Measurements from ENCODE around the gene ZNF329.

The ZNF329 gene

GRCh38 chr19:58097349-58097748 lies 53.2 kb downstream of the ZNF329 start:
- Histone ChIP-seq H3K27me3 (ENCODE audit: low read depth) (no peaks in the 10 kb centered on the region), H3K4me1 (no peaks in the 10 kb centered on the region), H3K4me3 (no peak overlapping the region), H3K9me3 (peaks cover 5% of the 10 kb centered on the region; the same call in 1 of the 2 replicates), H3K36me3 (replicated peaks) (no peaks in the 10 kb centered on the region)
- in situ Hi-C loops (cut with MboI; ENCODE audit: low sequenced_read_pairs) = no loop called here
- DNase-seq (ENCODE audit: low spot score in 2 of 2) = no peak

- Histone ChIP-seq H3K9me3 (peaks cover 5% of the 10 kb centered on the region; the same call in 1 of the 2 replicates), H3K4me3 (no peak overlapping the region), H3K27me3 (ENCODE audit: low read depth) (no peaks in the 10 kb centered on the region), H3K4me1 (no peaks in the 10 kb centered on the region), H3K36me3 (replicated peaks) (no peaks in the 10 kb centered on the region)
- in situ Hi-C loops (cut with MboI; ENCODE audit: low sequenced_read_pairs) = no loop called here
- no peak for DNase-seq (ENCODE audit: low spot score in 2 of 2)
These were observed 53.7 kb downstream of the ZNF329 start for GRCh38 chr19:58096884-58097283.

GRCh38 chr19:58095328-58095727 lies 55.3 kb downstream of the ZNF329 start:
- H3K27me3 ChIP-seq (ENCODE audit: low read depth) = no peaks in the 10 kb centered on the region
- H3K4me1 ChIP-seq = no peaks in the 10 kb centered on the region
- DNase-seq (ENCODE audit: low spot score in 2 of 2) = no peak
- H3K9me3 ChIP-seq = peaks cover 5% of the 10 kb centered on the region; the same call in 1 of the 2 replicates
- in situ Hi-C loops (cut with MboI; ENCODE audit: low sequenced_read_pairs) = no loop called here
- no peaks in the 10 kb centered on the region for H3K36me3 ChIP-seq (replicated peaks)
- no peak overlapping the region for H3K4me3 ChIP-seq

GRCh38 chr19:58093071-58093470 lies 57.5 kb downstream of the ZNF329 start:
- DNase-seq (ENCODE audit: low spot score in 2 of 2) = no peak
- H3K4me3 ChIP-seq = no peak overlapping the region
- no peaks in the 10 kb centered on the region for H3K4me1 ChIP-seq
- in situ Hi-C loops (cut with MboI; ENCODE audit: low sequenced_read_pairs) = no loop called here
- no peaks in the 10 kb centered on the region for H3K36me3 ChIP-seq (replicated peaks)
- no peaks in the 10 kb centered on the region for H3K27me3 ChIP-seq (ENCODE audit: low read depth)
- H3K9me3 ChIP-seq = no peaks in the 10 kb centered on the region; the same call in 1 of the 2 replicates

GRCh38 chr19:58091251-58091995 lies 59.2 kb downstream of the ZNF329 start:
- H3K4me1 ChIP-seq = no peaks in the 10 kb centered on the region
- no peaks in the 10 kb centered on the region for H3K27me3 ChIP-seq (ENCODE audit: low read depth)
- in situ Hi-C loops (cut with MboI; ENCODE audit: low sequenced_read_pairs) = no loop called here
- no peak for DNase-seq (ENCODE audit: low spot score in 2 of 2)
- no peak overlapping the region for H3K4me3 ChIP-seq
- H3K36me3 ChIP-seq (replicated peaks) = no peaks in the 10 kb centered on the region
- H3K9me3 ChIP-seq = no peaks in the 10 kb centered on the region

- H3K36me3 ChIP-seq (replicated peaks) = no peaks in the 10 kb centered on the region
- no peak overlapping the region for H3K4me3 ChIP-seq
- in situ Hi-C loops (cut with MboI; ENCODE audit: low sequenced_read_pairs) = no loop called here
- no peak for DNase-seq (ENCODE audit: low spot score in 2 of 2)
- H3K9me3 ChIP-seq = no peaks in the 10 kb centered on the region
- no peaks in the 10 kb centered on the region for H3K4me1 ChIP-seq
- no peaks in the 10 kb centered on the region for H3K27me3 ChIP-seq (ENCODE audit: low read depth)
These were observed 60.7 kb downstream of the ZNF329 start for GRCh38 chr19:58089846-58090245.

GRCh38 chr19:58088521-58089052 lies 62.0 kb downstream of the ZNF329 start:
- in situ Hi-C loops (cut with MboI; ENCODE audit: low sequenced_read_pairs) = no loop called here
- Histone ChIP-seq H3K4me1 (no peaks in the 10 kb centered on the region), H3K36me3 (replicated peaks) (no peaks in the 10 kb centered on the region)

GRCh38 chr19:58086825-58087710 lies 63.5 kb downstream of the ZNF329 start:
- H3K9me3 ChIP-seq = no peaks in the 10 kb centered on the region
- H3K27me3 ChIP-seq (ENCODE audit: low read depth) = no peaks in the 10 kb centered on the region
- no peak for DNase-seq (ENCODE audit: low spot score in 2 of 2)
- H3K36me3 ChIP-seq (replicated peaks) = no peaks in the 10 kb centered on the region
- in situ Hi-C loops (cut with MboI; ENCODE audit: low sequenced_read_pairs) = no loop called here
- H3K4me1 ChIP-seq = no peaks in the 10 kb centered on the region
- H3K4me3 ChIP-seq = no peak overlapping the region

More at GRCh38 chr19:58088521-58089052, 62.0 kb downstream of the ZNF329 start:
- H3K9me3 ChIP-seq = no peaks in the 10 kb centered on the region
- no peak for DNase-seq (ENCODE audit: low spot score in 2 of 2)
- H3K4me3 ChIP-seq = no peak overlapping the region
- H3K27me3 ChIP-seq (ENCODE audit: low read depth) = no peaks in the 10 kb centered on the region

GRCh38 chr19:58085348-58085875 lies 65.2 kb downstream of the ZNF329 start:
- Histone ChIP-seq H3K4me1 (no peaks in the 10 kb centered on the region), H3K4me3 (no peak overlapping the region), H3K9me3 (no peaks in the 10 kb centered on the region), H3K27me3 (ENCODE audit: low read depth) (no peaks in the 10 kb centered on the region), H3K36me3 (replicated peaks) (no peaks in the 10 kb centered on the region)
- in situ Hi-C loops (cut with MboI; ENCODE audit: low sequenced_read_pairs) = no loop called here
- DNase-seq (ENCODE audit: low spot score in 2 of 2) = no peak

GRCh38 chr19:58084596-58085347 lies 65.8 kb downstream of the ZNF329 start:
- no peaks in the 10 kb centered on the region for H3K27me3 ChIP-seq (ENCODE audit: low read depth)
- no peak overlapping the region for H3K4me3 ChIP-seq
- no peaks in the 10 kb centered on the region for H3K4me1 ChIP-seq
- no peaks in the 10 kb centered on the region for H3K9me3 ChIP-seq
- H3K36me3 ChIP-seq (replicated peaks) = no peaks in the 10 kb centered on the region
- in situ Hi-C loops (cut with MboI; ENCODE audit: low sequenced_read_pairs) = no loop called here
- DNase-seq (ENCODE audit: low spot score in 2 of 2) = no peak

- Histone ChIP-seq H3K9me3 (no peaks in the 10 kb centered on the region), H3K4me3 (no peak overlapping the region), H3K4me1 (no peaks in the 10 kb centered on the region), H3K36me3 (replicated peaks) (no peaks in the 10 kb centered on the region), H3K27me3 (ENCODE audit: low read depth) (no peaks in the 10 kb centered on the region)
- DNase-seq (ENCODE audit: low spot score in 2 of 2) = no peak
- in situ Hi-C loops (cut with MboI; ENCODE audit: low sequenced_read_pairs) = no loop called here
These were observed 67.6 kb downstream of the ZNF329 start for GRCh38 chr19:58083021-58083420.

- Histone ChIP-seq H3K9me3 (no peaks in the 10 kb centered on the region), H3K36me3 (replicated peaks) (no peaks in the 10 kb centered on the region), H3K4me1 (no peaks in the 10 kb centered on the region), H3K4me3 (no peak overlapping the region), H3K27me3 (ENCODE audit: low read depth) (no peaks in the 10 kb centered on the region)
- in situ Hi-C loops (cut with MboI; ENCODE audit: low sequenced_read_pairs) = no loop called here
- DNase-seq (ENCODE audit: low spot score in 2 of 2) = no peak
These were observed 70.8 kb downstream of the ZNF329 start for GRCh38 chr19:58079792-58080191.

Data from HAP-1 (cell line).